ENCODE measurements around the gene ERICH4.

The ERICH4 gene

DNA sequence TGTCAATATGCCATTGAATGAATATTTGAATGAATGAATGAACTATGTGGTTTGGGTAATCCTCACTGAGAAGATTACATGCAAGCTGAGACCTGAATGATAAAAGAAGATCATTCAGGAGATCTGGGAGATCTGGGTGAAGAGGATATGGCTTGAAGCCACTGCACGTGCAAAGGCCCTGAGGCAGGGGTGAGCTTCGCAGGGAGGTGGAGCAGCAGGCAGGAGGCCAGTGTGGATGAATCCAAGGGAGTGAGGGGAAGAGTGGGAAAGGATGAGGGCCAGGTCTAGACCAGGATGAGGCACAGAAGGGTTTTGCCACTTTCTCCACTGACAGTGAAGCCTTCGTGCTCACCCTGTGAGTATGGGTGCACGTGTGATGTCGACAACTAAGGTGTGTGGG, 49.9 kb downstream of the ERICH4 start:
- in situ Hi-C loops (cut with HindIII; ENCODE audit: low sequenced_read_pairs) = no loop called here
- no peak overlapping the region for H3K4me3 ChIP-seq (ENCODE audit: low read depth, low read length)
- no peak for DNase-seq (ENCODE audit: low read depth)
- TF ChIP-seq, protein P1, sequence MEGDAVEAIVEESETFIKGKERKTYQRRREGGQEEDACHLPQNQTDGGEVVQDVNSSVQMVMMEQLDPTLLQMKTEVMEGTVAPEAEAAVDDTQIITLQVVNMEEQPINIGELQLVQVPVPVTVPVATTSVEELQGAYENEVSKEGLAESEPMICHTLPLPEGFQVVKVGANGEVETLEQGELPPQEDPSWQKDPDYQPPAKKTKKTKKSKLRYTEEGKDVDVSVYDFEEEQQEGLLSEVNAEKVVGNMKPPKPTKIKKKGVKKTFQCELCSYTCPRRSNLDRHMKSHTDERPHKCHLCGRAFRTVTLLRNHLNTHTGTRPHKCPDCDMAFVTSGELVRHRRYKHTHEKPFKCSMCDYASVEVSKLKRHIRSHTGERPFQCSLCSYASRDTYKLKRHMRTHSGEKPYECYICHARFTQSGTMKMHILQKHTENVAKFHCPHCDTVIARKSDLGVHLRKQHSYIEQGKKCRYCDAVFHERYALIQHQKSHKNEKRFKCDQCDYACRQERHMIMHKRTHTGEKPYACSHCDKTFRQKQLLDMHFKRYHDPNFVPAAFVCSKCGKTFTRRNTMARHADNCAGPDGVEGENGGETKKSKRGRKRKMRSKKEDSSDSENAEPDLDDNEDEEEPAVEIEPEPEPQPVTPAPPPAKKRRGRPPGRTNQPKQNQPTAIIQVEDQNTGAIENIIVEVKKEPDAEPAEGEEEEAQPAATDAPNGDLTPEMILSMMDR (IDR thresholded peaks at IDR 0.05; ENCODE audit: low read depth, low read length, missing control alignments) = no peak
